Measurements from ENCODE around the gene ADARB1.

Gene ADARB1

DNA sequence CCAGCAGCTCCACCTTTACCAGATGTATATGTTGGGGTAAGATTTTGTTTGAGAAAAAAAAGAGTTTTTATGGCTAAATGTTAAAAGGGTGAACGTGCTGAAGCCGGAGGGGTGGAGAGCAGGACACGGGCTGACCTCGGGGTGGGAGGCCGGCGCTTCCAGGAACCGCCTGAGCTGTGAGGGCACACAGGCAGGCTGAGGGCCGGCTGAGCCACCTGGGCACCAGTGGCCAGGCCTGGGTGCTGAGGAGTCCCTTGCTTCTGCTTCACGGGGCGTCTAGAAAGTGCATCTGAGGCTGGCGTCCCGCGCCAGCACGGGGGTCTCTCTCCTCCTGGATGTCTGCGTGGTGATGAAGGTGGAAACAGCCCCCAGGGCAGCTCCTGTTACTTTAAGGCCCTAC, 33.6 kb upstream of the ADARB1 start:
- Histone ChIP-seq H2AFZ (ENCODE audit: low read length) (no peak overlapping the region), H3F3A (ENCODE audit: insufficient read depth, low read length) (no peaks in the 10 kb centered on the region), H3K27me3 (ENCODE audit: insufficient read depth, low read length) (no peaks in the 10 kb centered on the region; the same call in 1 of the 2 replicates), H3K36me3 (ENCODE audit: insufficient read depth, low read length) (no peaks in the 10 kb centered on the region), H3K4me1 (ENCODE audit: insufficient read depth, low read length, severe bottlenecking) (no peaks in the 10 kb centered on the region), H3K27ac (ENCODE audit: low read depth, low read length, poor library complexity, severe bottlenecking) (no peak overlapping the region), H4K20me1 (ENCODE audit: insufficient read depth, low read length) (no peaks in the 10 kb centered on the region), H3K9me2 (ENCODE audit: low read depth, low read length) (no peaks in the 10 kb centered on the region), H3K79me2 (ENCODE audit: insufficient read depth, low read length) (no peaks in the 10 kb centered on the region), H3K9me3 (ENCODE audit: low read length) (peaks cover 9% of the 10 kb centered on the region; the same call in 1 of the 2 replicates), H3K4me2 (ENCODE audit: low read length) (no peak overlapping the region), H3K4me3 (ENCODE audit: low read depth, low read length, poor library complexity, severe bottlenecking) (no peak overlapping the region), H3K9ac (ENCODE audit: low read length) (no peak overlapping the region)
- no peak for TF ChIP-seq EZH2 (IDR thresholded peaks at IDR 0.05; ENCODE audit: borderline replicate concordance, low read length)
- TF ChIP-seq, protein P1, sequence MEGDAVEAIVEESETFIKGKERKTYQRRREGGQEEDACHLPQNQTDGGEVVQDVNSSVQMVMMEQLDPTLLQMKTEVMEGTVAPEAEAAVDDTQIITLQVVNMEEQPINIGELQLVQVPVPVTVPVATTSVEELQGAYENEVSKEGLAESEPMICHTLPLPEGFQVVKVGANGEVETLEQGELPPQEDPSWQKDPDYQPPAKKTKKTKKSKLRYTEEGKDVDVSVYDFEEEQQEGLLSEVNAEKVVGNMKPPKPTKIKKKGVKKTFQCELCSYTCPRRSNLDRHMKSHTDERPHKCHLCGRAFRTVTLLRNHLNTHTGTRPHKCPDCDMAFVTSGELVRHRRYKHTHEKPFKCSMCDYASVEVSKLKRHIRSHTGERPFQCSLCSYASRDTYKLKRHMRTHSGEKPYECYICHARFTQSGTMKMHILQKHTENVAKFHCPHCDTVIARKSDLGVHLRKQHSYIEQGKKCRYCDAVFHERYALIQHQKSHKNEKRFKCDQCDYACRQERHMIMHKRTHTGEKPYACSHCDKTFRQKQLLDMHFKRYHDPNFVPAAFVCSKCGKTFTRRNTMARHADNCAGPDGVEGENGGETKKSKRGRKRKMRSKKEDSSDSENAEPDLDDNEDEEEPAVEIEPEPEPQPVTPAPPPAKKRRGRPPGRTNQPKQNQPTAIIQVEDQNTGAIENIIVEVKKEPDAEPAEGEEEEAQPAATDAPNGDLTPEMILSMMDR (IDR thresholded peaks at IDR 0.05; ENCODE audit: low read length) = no peak

DNA sequence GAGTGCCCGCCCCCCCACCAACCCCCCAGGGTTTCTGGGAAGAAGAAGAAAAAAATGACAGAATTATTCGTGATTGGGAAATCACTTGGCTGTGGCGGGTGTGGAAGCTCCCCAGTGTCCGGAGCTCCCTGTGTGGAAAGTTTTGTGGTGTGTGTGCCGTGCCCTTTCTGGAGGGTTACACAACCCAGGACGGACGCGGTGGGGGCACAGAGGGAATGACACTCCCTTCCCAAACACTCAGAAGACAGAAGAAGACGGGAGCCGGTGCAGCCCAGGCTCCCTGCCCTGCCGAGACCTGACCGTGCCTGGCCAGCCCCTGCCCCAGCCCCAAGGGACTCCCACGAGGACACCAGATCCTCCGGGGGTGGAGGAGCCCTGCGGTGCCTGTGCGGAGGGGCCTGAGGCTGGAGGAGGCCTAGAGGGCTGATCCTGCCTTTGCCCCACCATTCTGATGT, 33.0 kb upstream of the ADARB1 start:
- no peak for TF ChIP-seq EZH2 (IDR thresholded peaks at IDR 0.05; ENCODE audit: borderline replicate concordance, low read length)
- TF ChIP-seq, protein P1 (IDR thresholded peaks at IDR 0.05; ENCODE audit: low read length) = no peak
- H2AFZ ChIP-seq (ENCODE audit: low read length) = no peak overlapping the region
- H3F3A ChIP-seq (ENCODE audit: insufficient read depth, low read length) = no peaks in the 10 kb centered on the region
- H3K4me2 ChIP-seq (ENCODE audit: low read length) = no peak overlapping the region
- no peak overlapping the region for H3K27ac ChIP-seq (ENCODE audit: low read depth, low read length, poor library complexity, severe bottlenecking)
- H3K79me2 ChIP-seq (ENCODE audit: insufficient read depth, low read length) = no peaks in the 10 kb centered on the region
- no peaks in the 10 kb centered on the region for H3K9me2 ChIP-seq (ENCODE audit: low read depth, low read length)
- no peaks in the 10 kb centered on the region for H4K20me1 ChIP-seq (ENCODE audit: insufficient read depth, low read length)
- no peaks in the 10 kb centered on the region; the same call in 1 of the 2 replicates for H3K27me3 ChIP-seq (ENCODE audit: insufficient read depth, low read length)
- H3K9me3 ChIP-seq (ENCODE audit: low read length) = peaks cover 9% of the 10 kb centered on the region; the same call in 1 of the 2 replicates
- no peaks in the 10 kb centered on the region for H3K4me1 ChIP-seq (ENCODE audit: insufficient read depth, low read length, severe bottlenecking)
- no peak overlapping the region for H3K4me3 ChIP-seq (ENCODE audit: low read depth, low read length, poor library complexity, severe bottlenecking)
- no peaks in the 10 kb centered on the region; the same call in 1 of the 2 replicates for H3K36me3 ChIP-seq (ENCODE audit: insufficient read depth, low read length)
- no peak overlapping the region for H3K9ac ChIP-seq (ENCODE audit: low read length)

DNA sequence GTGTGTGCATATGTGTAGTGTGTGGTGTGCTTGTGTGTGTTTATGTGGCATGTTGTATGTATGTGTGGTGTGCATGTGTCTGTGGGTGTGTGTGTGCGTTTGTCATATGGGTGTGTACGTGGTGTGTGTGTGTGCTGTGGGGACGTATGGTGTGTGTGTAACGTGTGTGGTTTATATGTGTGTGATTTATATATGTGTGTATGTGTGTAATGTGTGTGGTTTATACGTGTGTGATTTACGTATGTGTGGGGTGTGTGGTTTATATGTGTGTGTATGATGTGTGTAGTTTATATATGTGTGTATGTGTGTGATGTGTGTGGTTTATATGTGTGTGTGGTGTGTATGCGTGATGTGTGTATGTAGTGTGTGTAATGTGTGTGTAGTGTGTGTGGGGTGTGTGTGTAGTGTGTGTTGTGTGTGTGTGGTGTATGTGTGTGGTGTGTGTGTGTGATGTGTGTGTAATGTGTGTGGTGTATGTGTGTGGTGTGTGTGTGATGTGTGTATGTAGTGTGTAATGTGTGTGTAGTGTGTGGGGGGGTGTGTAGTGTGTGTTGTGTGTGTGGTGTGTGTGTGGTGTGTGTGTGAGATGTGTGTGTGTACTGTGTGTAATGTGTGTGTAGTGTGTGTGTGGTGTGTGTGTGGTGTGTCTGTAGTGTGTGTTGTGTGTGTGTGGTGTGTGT, 32.3 kb upstream of the ADARB1 start:
- no peak overlapping the region for H3K9ac ChIP-seq (ENCODE audit: low read length)
- H3K79me2 ChIP-seq (ENCODE audit: insufficient read depth, low read length) = no peaks in the 10 kb centered on the region
- H2AFZ ChIP-seq (ENCODE audit: low read length) = no peak overlapping the region
- H3K4me3 ChIP-seq (ENCODE audit: low read depth, low read length, poor library complexity, severe bottlenecking) = no peak overlapping the region
- H3K4me1 ChIP-seq (ENCODE audit: insufficient read depth, low read length, severe bottlenecking) = no peaks in the 10 kb centered on the region
- H3K4me2 ChIP-seq (ENCODE audit: low read length) = no peak overlapping the region
- H4K20me1 ChIP-seq (ENCODE audit: insufficient read depth, low read length) = no peaks in the 10 kb centered on the region
- H3K9me2 ChIP-seq (ENCODE audit: low read depth, low read length) = no peaks in the 10 kb centered on the region
- no peaks in the 10 kb centered on the region for H3K27me3 ChIP-seq (ENCODE audit: insufficient read depth, low read length)
- peaks cover 3% of the 10 kb centered on the region; the same call in 1 of the 2 replicates for H3K9me3 ChIP-seq (ENCODE audit: low read length)
- no peak for TF ChIP-seq EZH2 (IDR thresholded peaks at IDR 0.05; ENCODE audit: borderline replicate concordance, low read length)
- TF ChIP-seq, protein P1 (IDR thresholded peaks at IDR 0.05; ENCODE audit: low read length) = no peak
- H3K36me3 ChIP-seq (ENCODE audit: insufficient read depth, low read length) = no peaks in the 10 kb centered on the region; the same call in 1 of the 2 replicates
- H3K27ac ChIP-seq (ENCODE audit: low read depth, low read length, poor library complexity, severe bottlenecking) = no peak overlapping the region
- no peaks in the 10 kb centered on the region for H3F3A ChIP-seq (ENCODE audit: insufficient read depth, low read length)

Data from OCI-LY1 (cell line).